ENCODE measurements around the gene ZNF230. TPM values are rescaled to one million over a fixed set of nuclear protein-coding genes. Genes with fewer than 3 reads are reported as not detected.
A peak's percentile ranks its signal among the peaks of the same experiment; 100 is the strongest.

Gene ZNF230
- total RNA-seq (2014; rRNA removed; shearing (Covaris generic)), result 3.0 and 4.9 TPM in 2 replicates

DNA sequence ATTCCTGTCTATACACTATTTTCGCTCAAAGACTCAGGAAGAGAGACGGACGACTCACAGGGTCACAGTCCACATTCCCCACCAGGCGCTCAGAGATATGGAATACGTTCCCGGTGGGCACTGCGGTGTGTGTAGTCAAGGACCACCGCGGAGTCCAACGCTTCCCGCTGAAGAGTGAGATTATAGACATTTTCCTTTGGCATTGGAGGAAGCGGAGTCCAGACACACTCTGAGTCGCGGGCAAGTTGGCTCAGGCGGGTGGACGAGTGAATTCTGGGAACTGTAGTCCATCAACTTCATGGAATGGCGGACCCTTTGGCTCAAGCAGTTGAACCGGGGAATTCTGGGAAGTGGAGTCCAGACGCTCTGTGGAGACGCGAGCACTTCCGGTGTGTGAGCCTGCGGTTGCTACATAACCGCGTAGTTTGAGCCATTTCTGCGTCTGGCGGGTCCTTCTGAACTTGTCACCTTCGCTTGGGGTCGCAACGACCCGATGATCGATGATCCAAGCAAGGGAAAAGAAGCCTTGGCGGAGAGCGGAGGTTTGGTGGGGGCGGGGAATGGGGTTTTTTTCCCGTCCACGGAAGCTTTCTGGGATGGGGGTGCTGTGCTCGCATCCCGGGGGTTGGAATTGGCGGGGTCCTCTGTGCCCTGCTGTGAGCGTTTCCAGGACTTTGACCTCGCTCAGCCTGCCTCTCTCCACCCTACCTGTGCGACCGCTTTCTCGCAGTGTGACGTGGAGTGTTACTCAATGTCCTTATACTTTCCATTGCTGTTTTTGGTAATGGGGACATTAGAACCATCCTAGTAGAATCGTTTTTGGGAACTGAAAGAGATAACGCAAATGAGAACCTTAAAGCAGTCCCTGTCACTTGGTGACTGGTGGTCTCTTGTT is at the start of gene ZNF230:
ZNF230 (plus strand) TSS at position 392 of the 895 bp plus-strand sequence. CDS start 4,122 bp downstream, outside the sequence.
- peak; percentile 97 for DNase-seq (ENCODE audit: low read depth)

DNA sequence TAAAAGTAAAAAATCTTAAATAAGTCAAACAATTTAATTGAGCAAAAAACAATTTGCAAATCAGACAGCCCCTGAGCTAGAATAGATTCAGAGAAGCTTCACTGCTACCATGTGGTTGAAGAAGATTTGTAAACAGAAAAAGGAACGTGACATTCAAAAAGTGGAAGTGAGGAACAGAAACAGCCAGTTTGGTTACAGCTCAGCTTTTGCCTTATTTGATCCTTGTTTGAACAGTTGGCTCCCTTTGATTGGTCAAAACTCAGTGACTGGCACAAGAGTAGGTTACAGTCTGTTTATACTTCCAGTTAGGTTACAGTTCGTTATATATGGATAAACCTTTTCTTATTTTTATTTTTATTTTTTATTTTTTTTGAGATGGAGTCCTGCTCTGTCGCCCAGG is 45.9 kb upstream of the ZNF230 start:
- no peak for DNase-seq (ENCODE audit: low read depth)

DNA sequence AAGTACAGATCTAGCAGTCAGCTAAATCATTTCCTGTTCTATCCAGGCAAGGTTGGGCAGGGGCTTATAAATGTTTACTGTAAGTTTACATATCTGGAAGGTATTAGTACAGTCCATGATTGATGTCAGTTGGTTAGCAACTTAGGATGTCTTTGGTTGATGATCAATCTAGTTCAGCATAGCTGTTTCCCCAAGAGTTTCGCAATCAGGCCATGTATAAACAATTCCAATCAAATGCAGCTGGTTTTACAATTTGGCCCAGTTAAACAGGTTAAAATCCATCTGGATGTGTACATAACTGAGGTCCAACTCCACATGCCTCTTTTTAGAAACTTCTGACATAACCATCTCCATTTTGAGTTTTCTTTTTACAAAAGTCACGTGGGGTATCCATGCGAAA is 44.9 kb upstream of the ZNF230 start:
- DNase-seq (ENCODE audit: low read depth), result no peak

DNA sequence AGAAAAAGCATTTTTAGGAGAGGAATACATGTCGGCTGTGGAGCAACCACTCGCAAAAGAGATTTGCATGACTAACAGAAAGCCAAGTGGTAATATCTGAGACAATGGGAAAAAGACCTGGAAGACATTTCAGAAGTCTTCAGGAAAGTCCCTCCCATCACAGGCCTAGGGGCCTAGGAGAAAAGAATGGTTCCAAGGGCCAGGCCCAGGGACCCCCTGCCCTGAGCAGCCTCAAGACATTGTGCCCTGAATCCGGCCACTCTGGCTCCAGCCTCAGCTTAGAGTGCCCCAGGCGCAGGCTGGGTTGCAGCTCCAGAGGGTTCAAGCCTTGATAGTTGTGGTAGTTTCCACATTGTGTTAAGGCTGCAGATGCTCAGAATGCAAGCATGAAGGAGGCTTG is 42.3 kb upstream of the ZNF230 start:
- no peak for DNase-seq (ENCODE audit: low read depth)

DNA sequence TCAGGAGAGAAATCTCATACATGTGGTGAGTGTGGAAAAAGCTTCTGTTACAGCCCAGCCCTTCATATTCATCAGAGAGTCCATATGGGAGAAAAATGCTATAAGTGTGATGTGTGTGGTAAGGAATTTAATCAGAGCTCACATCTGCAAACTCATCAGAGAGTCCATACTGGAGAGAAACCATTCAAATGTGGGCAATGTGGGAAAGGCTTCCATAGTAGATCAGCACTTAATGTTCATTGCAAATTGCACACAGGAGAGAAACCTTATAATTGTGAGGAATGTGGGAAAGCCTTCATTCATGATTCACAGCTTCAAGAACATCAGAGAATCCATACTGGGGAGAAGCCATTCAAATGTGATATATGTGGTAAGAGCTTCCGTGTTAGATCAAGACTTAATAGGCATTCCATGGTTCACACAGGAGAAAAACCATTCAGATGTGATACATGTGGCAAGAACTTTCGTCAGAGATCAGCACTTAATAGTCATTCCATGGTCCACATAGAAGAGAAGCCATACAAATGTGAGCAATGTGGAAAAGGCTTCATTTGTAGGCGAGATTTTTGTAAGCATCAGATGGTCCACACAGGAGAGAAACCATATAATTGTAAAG is 36.6 kb upstream of the ZNF230 start:
- no peak for DNase-seq (ENCODE audit: low read depth)

DNA sequence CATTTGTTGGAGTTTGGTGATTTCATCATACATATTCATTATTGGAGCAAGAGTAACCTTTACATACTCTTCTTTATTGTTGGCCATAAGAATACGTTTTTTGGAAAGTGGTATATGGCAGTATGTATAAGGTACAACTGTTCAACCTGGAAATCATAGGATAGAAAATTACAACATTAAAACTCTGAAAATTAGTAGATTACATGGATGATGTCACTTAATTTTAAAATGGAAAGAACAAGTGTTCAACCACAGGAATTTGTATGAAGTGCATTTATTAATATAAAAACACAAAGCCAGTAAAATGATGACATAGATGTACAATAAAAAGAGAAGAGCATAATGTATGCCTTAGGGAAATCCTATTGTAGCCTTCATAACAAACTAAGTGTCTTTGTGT is 26.0 kb upstream of the ZNF230 start:
- no peak for DNase-seq (ENCODE audit: low read depth)

DNA sequence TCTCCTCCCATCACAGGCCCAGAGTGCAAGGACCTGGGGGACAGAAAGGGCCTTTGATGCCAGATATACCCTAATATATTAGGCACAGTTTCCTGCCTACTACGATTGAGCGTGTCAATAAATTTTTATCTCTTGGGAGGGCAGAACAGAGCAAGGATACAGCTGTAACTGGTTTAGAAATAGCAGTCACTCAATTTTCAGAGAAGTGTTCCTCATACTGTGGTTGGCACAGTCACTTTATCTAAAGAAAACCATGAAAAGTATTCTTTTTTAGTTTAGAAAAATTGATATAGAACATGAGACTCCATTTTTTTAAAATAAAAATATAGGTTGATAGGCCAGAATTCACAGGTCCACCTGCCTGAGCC is 19.2 kb upstream of the ZNF230 start:
- DNase-seq (ENCODE audit: low read depth), result no peak

DNA sequence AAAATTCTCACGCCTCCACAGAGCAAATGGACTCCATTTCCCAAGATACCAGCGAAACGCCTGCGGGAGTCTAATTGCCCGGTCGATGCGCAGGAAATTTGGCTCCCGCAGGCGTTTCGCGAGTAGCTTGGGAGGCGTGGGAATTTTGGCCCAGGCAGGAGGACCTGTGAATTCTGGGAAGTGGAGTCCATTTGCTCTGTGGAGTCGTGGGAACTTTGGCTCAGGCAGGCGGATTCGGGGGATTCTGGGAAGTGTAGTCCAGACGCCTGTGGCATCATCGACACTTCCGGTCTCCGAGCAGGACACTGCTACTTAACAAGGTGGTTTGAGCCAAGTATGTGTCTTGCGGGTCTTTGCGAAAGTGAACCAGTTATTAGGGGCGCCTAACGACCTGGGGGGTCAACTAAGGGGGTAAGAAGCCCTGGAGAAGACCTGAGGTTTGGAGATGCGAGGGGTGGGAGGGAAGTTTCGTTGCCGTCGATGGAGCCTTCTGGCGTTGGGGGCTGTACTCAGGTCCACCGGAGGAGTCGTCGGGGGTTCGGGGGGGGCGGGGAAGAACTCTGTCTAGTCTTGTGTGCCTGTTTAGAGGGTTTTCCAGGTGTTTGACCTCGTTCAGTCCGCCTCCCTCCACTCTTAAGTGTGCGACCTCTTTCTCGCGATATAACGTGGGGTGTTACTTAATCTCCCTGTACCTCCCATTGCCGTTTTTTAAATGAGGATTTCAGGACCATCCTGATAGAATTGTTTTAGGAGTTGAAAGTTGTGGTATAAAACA is 18.7 kb upstream of the ZNF230 start, which contains the start of gene ZNF155:
ZNF155 (plus strand) TSS at position 277 of the 775 bp plus-strand sequence. CDS start 4,356 bp downstream, outside the sequence.
- peak; percentile 98 for DNase-seq (ENCODE audit: low read depth)

DNA sequence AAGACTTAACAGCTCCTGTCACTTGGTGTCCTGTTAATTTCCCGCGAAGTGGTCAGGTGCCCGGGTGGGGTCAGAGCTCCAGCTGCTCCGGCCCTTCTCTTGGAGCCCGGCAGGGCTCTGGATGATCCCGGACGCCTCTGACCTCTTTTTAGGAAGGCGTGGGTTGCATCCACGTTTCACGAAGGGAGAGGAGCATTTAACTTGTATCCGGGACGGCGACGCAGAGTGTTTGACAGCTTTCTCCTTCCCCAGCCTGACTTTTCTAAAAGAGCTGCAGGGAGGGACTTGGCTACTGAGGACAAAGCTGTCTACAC is 18.1 kb upstream of the ZNF230 start:
- DNase-seq (ENCODE audit: low read depth), result no peak

DNA sequence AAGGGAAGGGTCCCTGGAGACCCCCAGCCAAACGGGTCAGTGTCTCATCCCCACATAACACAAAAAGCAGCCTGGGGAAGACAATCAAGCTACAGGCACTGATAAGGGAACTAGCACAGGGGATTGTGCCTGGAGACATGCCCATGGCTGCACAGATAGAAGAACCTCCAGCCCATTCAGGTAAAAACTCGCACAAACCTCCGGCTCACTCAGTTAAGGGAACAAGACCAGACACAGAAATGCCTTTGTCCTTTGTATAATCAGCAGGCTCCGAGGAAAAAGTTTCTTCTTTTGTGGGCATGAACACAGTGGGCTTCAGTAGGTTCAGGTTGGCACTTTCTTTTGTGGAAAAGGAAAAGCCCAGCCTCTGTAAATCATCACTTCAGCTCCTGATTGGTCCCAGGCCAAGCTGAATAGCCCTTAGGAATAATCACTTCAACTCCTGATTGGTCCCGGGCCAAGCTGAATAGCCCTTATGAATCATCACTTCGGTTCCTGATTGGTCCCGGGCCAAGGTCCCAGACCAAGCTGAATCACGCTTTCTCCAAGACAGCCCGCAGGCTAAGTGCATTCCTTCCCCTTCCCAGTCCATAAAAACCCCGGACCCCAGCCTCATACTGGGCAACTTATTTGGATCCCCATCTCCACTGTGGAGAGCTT is 5.0 kb upstream of the ZNF230 start:
- peak; percentile 59 for DNase-seq (ENCODE audit: low read depth)

DNA sequence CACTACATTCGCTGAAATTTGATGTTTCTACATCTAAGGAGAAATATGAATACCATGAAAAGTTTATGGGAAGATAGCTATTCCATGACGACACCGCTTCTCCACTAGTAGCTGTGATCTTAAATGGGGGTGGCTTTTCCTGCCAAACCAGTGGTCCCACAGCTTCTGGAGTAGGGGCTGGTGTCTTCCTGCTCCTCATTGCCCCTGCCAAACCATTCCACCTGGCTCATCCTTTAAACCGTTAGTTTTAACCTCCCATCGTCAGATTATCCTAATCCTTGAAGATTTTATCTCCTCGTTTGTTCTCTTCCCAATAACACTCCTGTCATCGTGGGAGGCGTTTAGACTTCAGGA is 568 bp upstream of the ZNF230 start:
- no peak for DNase-seq (ENCODE audit: low read depth)

DNA sequence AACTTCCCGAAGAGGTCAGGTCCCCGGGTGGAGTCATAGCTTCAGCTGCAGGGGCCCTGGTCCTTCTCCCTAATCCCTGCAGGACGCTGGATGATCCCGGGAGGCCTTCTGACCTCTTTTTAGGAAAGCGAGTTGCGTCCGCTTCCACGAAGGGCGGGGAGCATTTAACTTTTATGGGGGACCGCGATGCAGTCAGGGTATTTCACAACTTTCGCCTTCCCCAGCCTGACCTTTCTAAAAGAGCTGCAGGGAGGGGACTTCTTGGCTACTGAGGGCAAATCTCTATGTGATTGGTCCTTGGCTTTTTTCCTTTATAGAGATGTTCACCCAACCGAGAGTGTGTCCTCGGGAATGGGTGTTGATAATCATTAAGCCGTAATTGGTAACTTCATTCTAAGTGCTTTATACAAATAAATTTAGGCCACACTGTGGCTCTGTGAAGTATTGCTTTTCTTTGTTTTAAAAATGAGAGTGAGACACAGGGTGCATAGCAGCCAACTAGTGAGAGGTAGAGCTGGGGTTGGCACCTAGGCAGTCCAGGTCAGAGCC is 778 bp downstream of the ZNF230 start:
- no peak for DNase-seq (ENCODE audit: low read depth)

DNA sequence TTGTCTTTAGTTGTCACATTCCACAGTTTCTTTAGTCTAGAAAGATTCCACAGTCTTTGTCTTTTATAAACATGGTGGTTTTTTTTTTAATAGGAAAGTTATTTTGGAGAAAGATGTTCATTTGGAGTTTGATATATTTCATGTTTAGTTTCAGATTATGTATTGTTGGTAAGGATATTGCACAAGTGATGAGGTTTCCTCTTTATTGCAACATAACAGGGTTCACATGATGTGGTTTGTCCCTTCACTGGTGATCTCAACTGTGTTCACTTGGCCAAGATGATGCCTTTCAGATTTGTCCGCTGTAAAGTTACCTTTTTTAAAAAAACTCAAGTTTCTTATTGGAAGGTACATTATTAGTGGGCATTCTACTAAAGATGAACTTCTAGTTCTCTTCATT is 3.2 kb downstream of the ZNF230 start:
- DNase-seq (ENCODE audit: low read depth), result no peak

DNA sequence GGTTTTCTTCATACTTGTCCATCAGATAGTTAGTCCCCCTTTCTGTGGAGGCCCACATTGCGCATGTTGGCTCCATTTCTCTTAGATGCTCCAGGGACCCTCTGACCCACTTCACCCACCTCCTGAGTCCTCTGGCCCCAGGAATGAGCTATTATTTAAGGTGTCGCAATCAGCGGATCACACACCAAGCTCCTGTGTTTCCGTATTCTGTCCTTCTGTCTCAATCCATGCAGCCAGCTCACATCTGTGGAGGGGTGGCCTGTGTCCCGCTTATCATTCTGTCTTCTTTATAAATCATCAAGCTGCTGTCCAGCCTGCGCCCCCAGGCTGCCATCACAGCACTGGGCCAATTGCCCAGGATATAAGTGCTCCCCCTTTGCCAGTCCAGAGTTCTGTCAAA is 4.7 kb downstream of the ZNF230 start:
- DNase-seq (ENCODE audit: low read depth), result no peak

DNA sequence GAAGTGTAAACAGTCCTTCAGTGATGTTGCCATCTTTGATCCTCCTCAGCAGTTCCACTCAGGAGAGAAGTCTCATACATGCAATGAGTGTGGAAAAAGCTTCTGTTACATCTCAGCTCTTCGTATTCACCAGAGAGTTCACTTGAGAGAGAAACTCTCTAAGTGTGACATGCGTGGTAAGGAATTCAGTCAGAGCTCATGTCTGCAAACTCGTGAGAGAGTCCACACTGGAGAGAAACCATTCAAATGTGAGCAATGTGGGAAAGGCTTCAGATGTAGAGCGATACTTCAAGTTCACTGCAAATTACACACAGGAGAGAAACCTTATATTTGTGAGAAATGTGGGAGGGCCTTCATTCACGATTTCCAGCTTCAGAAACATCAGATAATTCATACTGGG is 7.7 kb downstream of the ZNF230 start:
- no peak for DNase-seq (ENCODE audit: low read depth)

DNA sequence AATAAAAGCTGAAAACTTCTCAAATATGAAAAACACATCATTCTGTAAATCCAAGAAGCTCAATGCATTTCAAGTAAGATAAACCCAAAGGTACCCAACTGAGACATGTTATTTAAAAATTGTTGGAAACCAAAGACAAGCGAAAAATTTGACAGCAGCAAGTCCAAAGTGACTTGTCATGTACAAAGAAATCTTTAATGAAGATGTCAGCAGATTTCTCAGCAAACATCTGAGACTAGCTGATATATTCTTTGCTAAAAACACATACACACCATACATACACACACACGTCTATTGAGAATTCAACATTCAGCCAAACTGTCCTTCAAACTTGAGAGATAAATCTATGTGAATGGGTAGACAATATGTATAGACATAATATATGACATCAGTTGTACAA is 16.7 kb downstream of the ZNF230 start:
- no peak for DNase-seq (ENCODE audit: low read depth)

DNA sequence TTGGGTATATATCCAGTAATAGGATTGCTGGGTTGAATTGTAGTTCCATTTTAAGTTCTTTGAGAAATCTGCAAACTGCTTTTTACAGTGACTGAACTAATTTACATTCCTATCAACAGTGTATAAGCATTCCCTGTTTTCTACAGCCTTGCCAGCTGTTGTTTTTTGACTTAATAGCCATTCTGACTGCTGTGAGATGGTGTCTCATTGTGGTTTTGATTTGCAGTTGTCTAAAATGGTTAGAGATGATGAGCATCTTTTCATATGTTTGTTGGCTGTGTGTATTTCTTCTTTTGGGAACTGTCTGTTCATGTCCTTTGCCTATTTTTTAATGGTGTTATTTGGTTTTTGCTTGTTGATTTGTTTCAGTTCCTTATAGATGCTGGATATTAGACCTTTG is 18.5 kb downstream of the ZNF230 start:
- DNase-seq (ENCODE audit: low read depth), result no peak

DNA sequence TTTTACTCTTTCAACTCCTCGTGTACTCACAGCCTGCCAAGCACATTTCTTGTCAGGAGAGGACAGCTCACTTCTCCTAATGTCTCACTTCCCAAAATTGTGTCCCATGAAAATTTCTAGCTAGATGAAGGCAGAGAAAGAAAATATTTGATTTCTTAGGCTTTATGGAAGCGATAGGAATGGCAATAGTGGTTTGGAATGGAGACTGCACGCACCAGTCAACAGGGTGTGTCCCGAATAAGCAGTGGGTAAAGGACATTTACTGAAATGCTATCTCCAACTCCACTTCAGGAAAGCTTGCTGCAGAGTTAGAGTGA is 22.1 kb downstream of the ZNF230 start:
- no peak for DNase-seq (ENCODE audit: low read depth)

DNA sequence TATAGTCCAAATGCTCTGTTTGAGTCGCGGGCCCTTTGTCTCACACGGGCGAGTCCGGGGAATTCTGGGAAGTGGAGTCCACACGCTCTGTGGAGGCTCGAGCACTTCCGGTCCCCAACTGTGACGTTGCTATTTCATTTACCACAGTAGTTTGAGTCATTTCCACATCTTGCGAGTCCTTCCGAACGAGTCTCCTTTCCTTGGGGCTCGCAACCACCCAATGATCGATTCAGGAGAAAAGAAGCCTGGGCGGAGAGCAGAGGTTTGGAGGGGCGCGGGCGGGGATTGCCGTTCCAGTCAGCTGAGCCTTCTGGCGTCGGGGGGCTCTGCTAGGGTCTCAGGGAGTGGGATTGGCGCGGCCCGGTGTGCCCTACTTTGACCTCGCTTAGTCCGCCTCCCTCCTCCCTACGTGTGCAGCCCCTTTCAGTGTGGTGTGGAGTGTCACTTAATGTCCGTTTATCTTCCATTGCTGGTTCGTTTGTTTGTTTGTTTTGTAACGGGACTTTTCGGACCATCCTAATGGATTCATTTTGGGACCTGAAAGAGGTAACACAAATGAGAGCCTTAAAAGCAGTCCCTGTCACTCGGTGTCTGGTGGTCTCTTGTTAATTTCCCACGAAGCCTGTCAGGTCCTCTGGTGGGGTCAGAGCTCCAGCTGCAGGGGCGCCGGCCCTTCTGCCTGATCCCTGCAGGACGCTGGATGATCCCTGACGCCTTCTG is 22.6 kb downstream of the ZNF230 start, which contains the start of gene ZNF222:
ZNF222 (plus strand) TSS at position 163 of the 720 bp plus-strand sequence; CDS start at position 221, 58 bp downstream.
- DNase-seq (ENCODE audit: low read depth), result peak; percentile 90

DNA sequence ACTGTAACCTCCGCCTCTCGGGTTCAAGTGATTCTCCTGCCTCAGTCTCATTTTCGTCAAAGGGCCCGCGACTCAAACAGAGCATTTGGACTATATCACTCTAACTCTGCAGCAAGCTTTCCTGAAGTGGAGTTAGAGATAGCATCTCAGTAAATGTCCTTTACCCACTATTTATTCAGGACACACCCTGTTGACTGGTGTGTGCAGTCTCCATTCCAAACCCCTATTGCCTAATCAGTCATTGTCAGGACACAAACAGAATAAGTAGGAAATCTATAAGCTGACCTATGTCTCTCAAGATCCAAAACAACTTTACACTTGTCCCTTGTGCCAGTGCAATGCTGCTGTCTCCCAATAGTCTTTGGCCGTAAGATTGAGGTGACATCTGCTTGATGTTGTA is 23.9 kb downstream of the ZNF230 start:
- no peak for DNase-seq (ENCODE audit: low read depth)

DNA sequence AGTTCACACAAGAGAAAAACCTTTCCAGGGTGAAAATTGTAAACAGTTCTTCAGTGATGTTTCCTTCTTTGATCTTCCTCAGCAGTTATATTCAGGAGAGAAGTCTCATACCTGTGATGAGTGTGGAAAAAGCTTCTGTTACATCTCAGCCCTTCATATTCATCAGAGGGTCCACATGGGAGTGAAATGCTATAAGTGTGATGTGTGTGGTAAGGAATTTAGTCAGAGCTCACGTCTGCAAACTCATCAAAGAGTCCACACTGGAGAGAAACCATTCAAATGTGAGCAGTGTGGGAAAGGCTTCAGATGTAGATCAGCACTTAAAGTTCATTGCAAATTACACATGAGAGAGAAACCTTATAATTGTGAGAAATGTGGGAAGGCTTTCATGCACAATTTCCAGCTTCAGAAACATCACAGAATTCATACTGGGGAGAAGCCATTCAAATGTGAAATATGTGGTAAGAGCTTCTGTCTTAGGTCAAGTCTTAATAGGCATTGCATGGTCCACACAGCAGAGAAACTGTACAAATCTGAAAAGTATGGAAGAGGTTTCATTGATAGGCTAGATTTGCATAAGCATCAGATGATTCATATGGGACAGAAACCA is 29.3 kb downstream of the ZNF230 start:
- DNase-seq (ENCODE audit: low read depth), result no peak
